ENCODE results near the gene ZNF536.
"Not testable (repeated sequence)": the region's sequence is repeated elsewhere in the genome, so short reads cannot be mapped to it uniquely, and the experiment has no call there.

ZNF536 gene

GRCh38 chr19:30448386-30449077 is 76.3 kb downstream of the ZNF536 start:
- no peak for DNase-seq

DNA sequence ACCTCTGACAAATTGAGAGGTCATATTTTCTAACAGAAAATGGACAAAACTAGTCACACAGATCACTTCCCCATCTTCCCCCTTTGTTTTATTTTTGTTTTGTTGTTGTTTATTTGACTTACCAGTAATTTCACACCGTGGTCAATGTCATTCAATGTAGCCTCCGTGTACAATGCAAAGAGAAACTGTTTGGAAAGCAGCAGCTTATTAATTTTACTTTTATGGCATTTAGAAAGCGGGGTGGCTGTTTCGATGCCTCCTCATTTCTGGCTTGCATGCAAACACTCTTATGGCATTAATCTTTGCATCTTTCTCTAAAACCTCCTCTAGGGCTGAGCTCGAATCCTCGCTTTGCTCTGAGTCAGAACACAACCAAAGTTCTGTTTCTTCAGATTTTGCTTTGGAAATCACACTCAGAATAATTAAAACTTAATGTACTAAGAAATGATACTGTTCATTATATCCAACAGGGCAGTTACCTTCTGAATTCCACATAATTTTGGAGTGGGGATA is 77.0 kb downstream of the ZNF536 start:
- no peak for DNase-seq

DNA sequence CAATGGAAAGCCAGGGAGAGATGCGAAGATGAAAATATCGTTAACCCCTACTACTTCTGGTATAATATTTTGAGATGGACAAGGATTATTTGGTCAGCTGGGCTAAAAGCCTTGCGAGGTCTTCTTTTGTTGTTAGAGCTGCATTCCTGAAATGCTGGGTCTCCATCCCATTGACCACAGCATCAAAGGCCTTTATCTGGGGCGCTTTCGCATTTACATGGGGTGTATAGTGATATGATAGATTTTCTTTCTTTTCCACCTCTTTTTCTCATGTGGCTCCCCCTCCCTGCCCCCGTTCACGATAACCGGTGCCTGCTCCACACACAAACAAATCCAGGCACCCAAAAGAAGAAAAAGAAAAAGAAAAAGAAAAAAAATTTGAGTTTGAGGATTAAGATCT is 77.5 kb downstream of the ZNF536 start:
- no peak for DNase-seq

DNA sequence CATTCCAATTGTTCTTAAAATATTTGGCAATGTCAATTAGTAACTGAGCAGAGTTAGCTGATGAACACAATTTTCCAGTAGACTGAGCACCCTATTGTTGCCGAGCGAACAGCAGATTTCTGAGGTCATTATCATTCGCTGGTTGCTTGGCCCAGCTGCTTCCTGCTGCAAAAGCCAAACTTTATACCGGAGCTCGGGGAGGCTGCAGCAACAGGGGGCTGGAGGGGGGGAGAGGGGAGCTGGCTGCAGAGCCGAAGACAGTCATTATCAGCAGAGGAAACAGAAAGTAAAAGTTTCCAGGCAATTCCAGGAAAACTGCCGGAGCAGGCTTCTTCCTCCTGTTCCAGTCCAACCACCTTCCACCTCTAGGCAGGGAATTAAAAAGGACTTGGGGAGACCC is 77.9 kb downstream of the ZNF536 start:
- DNase-seq: no peak

DNA sequence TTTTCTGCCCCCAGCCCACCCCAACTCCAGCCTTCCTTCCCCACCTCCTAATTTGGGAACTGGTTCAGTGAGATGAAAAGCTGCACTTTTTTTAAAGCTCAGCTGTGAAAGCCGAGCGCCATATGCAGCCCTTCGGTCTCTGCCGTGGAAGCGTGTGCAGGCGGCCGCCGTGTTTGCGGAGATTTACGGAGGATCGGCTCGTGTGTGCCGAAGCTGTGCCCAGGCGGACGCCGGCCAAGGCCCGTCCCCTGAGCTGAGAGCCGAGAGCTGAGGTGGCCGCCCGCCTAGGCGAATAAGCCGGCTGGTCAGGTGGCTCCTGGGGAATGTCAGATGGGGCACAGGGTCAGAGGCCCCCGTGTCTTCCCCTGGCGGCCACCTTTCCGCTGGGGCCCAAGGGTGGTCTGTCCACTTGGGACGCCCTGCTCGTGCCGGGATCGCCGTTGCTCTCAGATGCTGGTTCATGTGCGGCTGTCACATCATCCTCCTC is 78.7 kb downstream of the ZNF536 start:
- DNase-seq: no peak

DNA sequence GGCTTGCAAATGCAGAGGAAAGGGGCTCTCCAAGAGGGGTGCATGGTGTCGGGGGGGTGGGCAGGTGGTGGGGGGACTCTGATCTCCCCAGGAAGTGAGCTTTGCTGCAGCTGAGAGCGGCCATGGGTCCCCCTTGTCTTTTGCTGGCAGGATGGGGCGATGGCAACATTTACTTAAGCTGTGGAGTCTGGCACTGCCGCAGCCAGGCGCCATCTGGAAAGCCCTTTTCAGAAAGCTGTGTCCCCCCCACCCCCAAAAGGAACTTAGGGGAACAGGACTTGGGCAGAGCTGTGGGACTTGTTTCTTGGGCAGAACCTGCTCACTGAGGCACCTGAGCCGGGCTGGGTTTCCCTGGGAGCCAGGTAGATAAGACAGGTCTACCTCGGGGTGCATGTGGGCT is 80.7 kb downstream of the ZNF536 start:
- DNase-seq: no peak

GRCh38 chr19:30453743-30454142 is 81.6 kb downstream of the ZNF536 start:
- no peak for DNase-seq

DNA sequence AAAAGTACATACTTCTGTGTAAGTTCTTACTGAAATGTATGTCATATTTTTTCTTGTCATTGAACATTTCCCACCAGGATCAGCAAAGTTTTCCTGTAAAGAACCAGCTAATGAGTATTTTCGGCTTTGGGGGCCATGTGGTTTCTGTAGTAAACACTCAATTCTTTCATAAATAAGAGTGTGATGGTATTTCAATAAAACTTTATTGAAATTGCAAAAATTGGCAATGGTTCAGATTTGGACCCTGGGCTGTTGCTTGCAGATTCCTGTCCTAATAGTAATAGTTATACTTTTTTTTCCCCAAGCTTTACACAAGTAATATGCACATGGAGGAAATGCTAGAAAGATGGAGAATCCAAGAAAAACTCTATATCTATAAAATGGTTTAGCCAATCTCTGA is 83.7 kb downstream of the ZNF536 start:
- no peak for DNase-seq

DNA sequence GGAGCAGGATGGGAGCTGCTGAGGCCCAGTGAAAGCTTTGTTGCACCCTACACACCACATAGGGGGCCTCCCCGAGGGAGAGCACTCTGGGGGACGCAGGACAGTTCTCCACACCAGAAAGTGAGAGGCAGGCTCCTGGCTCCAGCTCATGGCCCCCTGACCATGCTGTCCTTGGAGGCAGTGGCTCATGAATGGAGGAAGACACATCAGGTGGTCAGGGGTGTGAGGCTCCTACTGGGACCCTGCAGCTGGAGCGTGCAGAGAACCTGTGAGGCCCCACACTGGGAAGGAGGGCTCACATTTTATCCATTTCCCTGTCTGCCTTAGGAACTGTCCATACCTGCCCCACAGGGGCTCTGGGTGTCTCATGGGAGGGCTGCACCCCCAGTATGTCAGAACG is 85.3 kb downstream of the ZNF536 start:
- DNase-seq: no peak

- no peak for DNase-seq
Observed at GRCh38 chr19:30459859-30460258, 87.7 kb downstream of the ZNF536 start.

DNA sequence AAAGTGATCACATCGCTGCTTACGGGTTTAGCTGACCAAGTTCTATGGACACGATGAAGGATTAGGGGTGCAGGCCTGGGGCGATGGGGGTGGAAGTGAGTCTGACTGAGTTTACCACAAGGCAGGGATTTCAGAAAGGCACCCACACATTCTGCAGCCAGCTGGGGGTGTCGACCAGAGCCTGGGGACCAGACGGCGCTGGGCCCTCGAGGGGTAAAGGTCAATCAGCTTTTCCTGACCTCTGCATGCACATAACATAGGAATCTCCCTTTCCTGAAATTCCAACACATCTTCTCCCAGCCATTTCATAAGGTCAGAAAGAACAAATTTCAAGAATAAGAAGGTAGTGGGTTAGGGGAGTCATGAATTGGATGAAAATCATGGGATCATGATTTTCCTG is 92.0 kb downstream of the ZNF536 start:
- DNase-seq: no peak

DNA sequence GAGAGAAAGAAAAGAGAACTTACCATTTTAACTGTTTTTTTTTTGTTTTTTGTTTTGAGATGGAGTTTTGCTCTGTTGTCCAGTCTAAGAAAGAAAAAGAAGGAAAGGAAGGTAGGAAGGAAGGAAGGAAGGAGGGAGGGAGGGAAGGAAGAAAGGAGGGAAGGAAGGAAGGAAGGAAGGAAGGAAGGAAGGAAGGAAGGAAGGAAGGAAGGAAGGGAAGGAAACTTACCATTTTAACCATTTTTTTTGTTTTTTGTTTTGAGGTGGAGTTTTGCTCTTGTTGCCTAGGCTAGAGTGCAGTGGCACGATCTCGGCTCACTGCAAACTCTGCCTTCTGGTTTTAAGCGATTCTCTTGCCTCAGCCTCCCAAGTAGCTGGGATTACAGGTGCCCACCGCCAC is 94.4 kb downstream of the ZNF536 start:
- DNase-seq: not testable (repeated sequence)

GRCh38 chr19:30467239-30467638 is 95.1 kb downstream of the ZNF536 start:
- DNase-seq: no peak

GRCh38 chr19:30469774-30470173 is 97.6 kb downstream of the ZNF536 start:
- DNase-seq: no peak

GRCh38 chr19:30471441-30471840 is 99.3 kb downstream of the ZNF536 start:
- no peak for DNase-seq

DNA sequence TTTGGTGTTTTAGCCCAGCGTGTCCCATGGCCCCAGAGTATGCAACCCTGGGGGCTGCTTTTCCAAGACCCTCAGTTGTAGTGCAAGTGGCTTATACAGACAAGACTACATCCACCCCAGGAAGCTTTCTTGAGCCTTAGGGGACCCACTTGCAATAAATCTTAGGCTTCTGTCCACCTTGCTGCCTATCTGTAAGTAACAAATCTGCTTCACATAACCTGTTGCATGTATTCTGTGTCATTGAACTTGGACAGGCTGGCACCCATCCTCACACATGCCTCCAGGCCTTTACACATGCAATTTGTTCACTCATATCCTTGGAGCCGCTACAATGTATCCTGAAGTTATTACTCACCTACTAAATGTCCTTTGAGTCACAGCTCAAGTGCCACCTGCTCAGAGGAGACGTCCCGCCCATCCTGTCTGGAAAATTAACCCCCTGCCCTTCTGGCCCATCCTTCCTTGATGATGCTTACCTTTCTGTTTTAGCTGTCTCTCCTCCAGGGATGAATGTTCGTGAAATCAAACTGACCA is 101.2 kb downstream of the ZNF536 start:
- no peak for DNase-seq

DNA sequence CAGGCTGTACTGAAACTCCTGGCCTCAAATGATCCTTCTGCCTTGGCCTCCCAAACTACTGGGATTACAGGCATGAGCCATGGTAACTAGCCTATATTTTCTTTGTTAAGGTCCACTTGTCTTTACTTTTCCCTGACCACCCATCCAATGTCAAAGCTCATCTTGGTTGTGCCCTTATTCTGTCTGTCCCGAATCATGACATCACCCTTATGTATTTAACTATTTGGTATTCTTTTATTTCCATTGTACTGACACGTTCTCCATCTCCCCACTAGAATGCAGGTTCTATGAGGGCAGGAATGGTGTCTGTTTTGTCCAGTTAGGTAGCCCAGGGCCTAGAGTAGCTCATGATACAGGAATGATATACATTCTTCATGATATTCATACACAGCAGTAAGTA is 104.8 kb downstream of the ZNF536 start:
- DNase-seq: no peak

DNA sequence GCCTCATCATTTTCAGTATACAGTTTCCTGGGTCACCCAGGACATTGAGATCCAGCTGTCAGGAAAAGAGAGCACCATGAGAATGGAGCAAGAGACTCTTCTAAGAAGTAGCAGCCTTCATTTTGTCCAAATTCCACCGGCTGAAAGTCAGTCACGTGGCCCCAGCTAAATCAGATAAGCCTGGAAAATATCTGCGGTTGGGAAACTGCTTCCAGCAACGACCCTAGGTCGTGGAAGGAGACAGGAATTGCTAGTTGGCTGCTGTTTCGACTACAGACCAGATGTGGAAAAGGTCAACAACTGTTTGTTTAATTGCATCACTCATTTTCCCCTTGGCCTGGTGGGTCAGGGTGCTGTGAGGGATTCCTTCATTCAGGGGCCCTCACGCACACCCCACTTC is 107.0 kb downstream of the ZNF536 start:
- DNase-seq: no peak

GRCh38 chr19:30480097-30480496 is 107.9 kb downstream of the ZNF536 start:
- DNase-seq: no peak

DNA sequence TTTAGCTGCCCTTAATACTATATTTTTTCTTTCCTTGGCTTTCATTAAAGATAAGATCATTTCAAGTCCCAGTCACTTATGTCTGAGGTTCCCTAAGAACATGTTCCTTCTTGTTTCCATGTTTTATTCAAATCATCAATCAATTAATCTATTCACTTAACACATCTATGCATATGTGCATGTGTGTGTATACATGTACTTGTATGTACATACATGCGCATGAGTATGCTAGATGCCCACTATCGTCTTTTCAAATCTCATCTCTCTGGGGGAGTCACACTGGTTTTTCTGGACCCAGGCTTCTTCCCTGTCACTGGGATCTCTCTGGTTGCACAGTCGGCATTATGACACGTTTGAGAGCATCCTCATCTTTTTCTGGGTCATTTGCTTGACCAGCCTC is 108.9 kb downstream of the ZNF536 start:
- no peak for DNase-seq

GRCh38 chr19:30481823-30482222 is 109.6 kb downstream of the ZNF536 start:
- no peak for DNase-seq

- DNase-seq: no peak
Observed at GRCh38 chr19:30482956-30483355, 110.8 kb downstream of the ZNF536 start.

GRCh38 chr19:30486250-30486649 is 114.1 kb downstream of the ZNF536 start:
- DNase-seq: not testable (repeated sequence)

DNA sequence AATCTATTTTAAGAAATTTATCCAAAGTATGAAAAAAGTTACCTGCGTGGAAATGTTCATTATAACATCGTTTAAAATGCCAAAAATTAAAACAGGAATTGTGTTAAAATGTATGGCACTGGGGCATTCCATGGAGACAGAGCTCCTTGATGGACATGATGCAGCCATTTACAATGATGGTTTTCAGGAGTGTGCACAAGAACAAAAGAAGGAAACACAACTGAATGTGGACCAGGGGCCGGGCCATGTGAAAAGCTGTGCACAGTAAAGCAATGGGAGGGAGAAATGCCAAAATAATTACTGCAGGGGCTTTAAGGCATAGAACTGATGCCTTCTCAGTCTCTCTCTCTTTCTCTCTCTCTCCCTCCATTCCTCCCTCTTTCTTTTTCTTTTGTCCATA is 115.0 kb downstream of the ZNF536 start:
- no peak for DNase-seq

DNA sequence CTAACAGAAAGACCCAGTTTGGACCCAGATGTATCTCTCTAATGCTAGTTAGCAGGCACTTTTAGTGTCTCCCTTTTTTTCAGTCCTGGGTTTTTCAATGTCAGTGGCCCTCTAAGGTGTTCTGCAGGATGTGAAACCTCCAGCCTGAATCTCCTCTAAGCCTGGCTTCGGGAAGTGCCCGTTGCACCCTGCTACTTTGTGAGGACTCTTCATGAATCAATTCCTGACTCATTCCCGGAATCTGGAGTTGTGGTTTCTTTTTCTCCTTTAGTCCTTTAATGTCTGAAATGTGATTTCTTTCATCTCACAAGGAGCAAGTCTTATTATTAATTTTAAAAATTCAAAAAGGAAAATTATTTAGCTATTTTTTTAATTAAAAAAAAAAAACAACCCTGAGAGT is 116.0 kb downstream of the ZNF536 start:
- no peak for DNase-seq

Data from hematopoietic multipotent progenitor cell treated with erythropoietin and hydrocortisone succinate and interleukin-3 and kit ligand, for 8 days (in vitro differentiated cells).